H9 (cell line): ENCODE measurements around the gene CYRIA. TPM values are rescaled to one million over a fixed set of nuclear protein-coding genes. Genes with fewer than 3 reads are reported as not detected.

Experiments used
- DNase-seq: peaks from one replicate; pipeline ENCODE4 v3.0.0-alpha.2; 2017
- H2AFZ ChIP-seq: one replicate; pipeline ENCODE4 v1.6.1; 2013; ENCODE audit warnings: mild to moderate bottlenecking, low read length, control low read depth, moderate library complexity
- H2AK5ac ChIP-seq: 2 replicates; pipeline ENCODE4 v1.6.1; 2013; ENCODE audit warnings: low read length, control low read depth, mixed read lengths; ENCODE audit not compliant: insufficient read length
- H2BK120ac ChIP-seq: one replicate; pipeline ENCODE4 v1.6.1; 2013; ENCODE audit warnings: low read depth, mild to moderate bottlenecking, low read length, control low read depth, inconsistent platforms; ENCODE audit not compliant: poor library complexity, severe bottlenecking
- H2BK12ac ChIP-seq: 2 replicates; pipeline ENCODE4 v1.6.1; 2013; ENCODE audit warnings: low read length, control low read depth, mixed read lengths, low read depth; ENCODE audit not compliant: insufficient read length
- H2BK15ac ChIP-seq: 2 replicates; pipeline ENCODE4 v1.6.1; 2013; ENCODE audit warnings: low read depth, low read length, control low read depth
- H2BK20ac ChIP-seq: one replicate; pipeline ENCODE4 v1.6.1; 2013; ENCODE audit warnings: low read depth, mild to moderate bottlenecking, low read length, control low read depth, inconsistent platforms; ENCODE audit not compliant: poor library complexity, severe bottlenecking
- H2BK5ac ChIP-seq: 2 replicates; pipeline ENCODE4 v1.6.1; 2013; ENCODE audit warnings: low read length, control low read depth, mixed read lengths; ENCODE audit not compliant: insufficient read length
- H3K14ac ChIP-seq: 2 replicates; pipeline ENCODE4 v1.6.1; 2013; ENCODE audit warnings: low read length, control low read depth; ENCODE audit not compliant: insufficient read depth
- H3K18ac ChIP-seq: 2 replicates; pipeline ENCODE4 v1.6.1; 2013; ENCODE audit warnings: low read depth, mild to moderate bottlenecking, mixed read lengths, low read length, control low read depth; ENCODE audit not compliant: insufficient read length
- H3K23ac ChIP-seq: 2 replicates; pipeline ENCODE4 v1.6.1; 2013; ENCODE audit warnings: low read length, control low read depth, mixed read lengths, low read depth; ENCODE audit not compliant: insufficient read length
- H3K23me2 ChIP-seq: 2 replicates; pipeline ENCODE4 v1.6.1; 2013; ENCODE audit warnings: low read depth, mild to moderate bottlenecking, mixed read lengths, low read length, control low read depth; ENCODE audit not compliant: insufficient read length, poor library complexity, severe bottlenecking
- H3K27ac ChIP-seq: 2 replicates; pipeline ENCODE4 v1.5.1; 2013; ENCODE audit warnings: low read length, control low read depth, mixed read lengths, low read depth; ENCODE audit not compliant: insufficient read length
- H3K27me3 ChIP-seq: 2 replicates; pipeline ENCODE4 v1.6.1; 2013; ENCODE audit warnings: low read length, control low read depth, inconsistent platforms; ENCODE audit not compliant: insufficient read depth
- H3K4ac ChIP-seq: 2 replicates; pipeline ENCODE4 v1.6.1; 2013; ENCODE audit warnings: low read depth, mild to moderate bottlenecking, control low read depth, inconsistent platforms, low read length, moderate library complexity
- H3K4me1 ChIP-seq: 2 replicates; pipeline ENCODE4 v1.6.1; 2013; ENCODE audit warnings: low read length, control low read depth, inconsistent platforms; ENCODE audit not compliant: insufficient read depth
- H3K4me2 ChIP-seq: 2 replicates; pipeline ENCODE4 v1.6.1; 2013; ENCODE audit warnings: low read length, control low read depth, mixed read lengths; ENCODE audit not compliant: insufficient read length, insufficient read depth
- H3K56ac ChIP-seq: 2 replicates; pipeline ENCODE4 v1.6.1; 2013; ENCODE audit warnings: low read depth, mild to moderate bottlenecking, mixed read lengths, low read length, control low read depth; ENCODE audit not compliant: insufficient read length
- H3K79me1 ChIP-seq: 2 replicates; pipeline ENCODE4 v1.6.1; 2013; ENCODE audit warnings: low read depth, mild to moderate bottlenecking, moderate library complexity, low read length, control low read depth, inconsistent platforms; ENCODE audit not compliant: insufficient read depth, poor library complexity, severe bottlenecking
- H3K79me2 ChIP-seq: 2 replicates; pipeline ENCODE4 v1.6.1; 2013; ENCODE audit warnings: low read length, control low read depth, inconsistent platforms; ENCODE audit not compliant: insufficient read depth
- H3K9ac ChIP-seq: 2 replicates; pipeline ENCODE4 v1.6.1; 2013; ENCODE audit warnings: low read length, control low read depth, mixed read lengths; ENCODE audit not compliant: insufficient read length; ENCODE audit errors: extremely low read depth
- H3K9me3 ChIP-seq: one replicate; pipeline ENCODE4 v1.6.1; 2013; ENCODE audit warnings: low read depth, low read length, inconsistent platforms; ENCODE audit not compliant: control insufficient read depth
- H3T11ph ChIP-seq: one replicate; pipeline ENCODE4 v1.6.1; 2013; ENCODE audit warnings: mild to moderate bottlenecking, low read length, control low read depth, inconsistent platforms
- H4K20me1 ChIP-seq: one replicate; pipeline ENCODE4 v1.6.1; 2013; ENCODE audit not compliant: control insufficient read depth, insufficient read length, insufficient read depth
- H4K5ac ChIP-seq: 2 replicates; pipeline ENCODE4 v1.6.1; 2013; ENCODE audit warnings: low read depth, mild to moderate bottlenecking, mixed read lengths, low read length, control low read depth; ENCODE audit not compliant: insufficient read length
- H4K8ac ChIP-seq: replicated peaks from 2 replicates; pipeline ENCODE4 v1.6.1; 2013; ENCODE audit warnings: low read length, control low read depth, mixed read lengths, low read depth; ENCODE audit not compliant: insufficient read length
- H4K91ac ChIP-seq: 2 replicates; pipeline ENCODE4 v1.6.1; 2013; ENCODE audit warnings: low read depth, mild to moderate bottlenecking, moderate library complexity, mixed read lengths, low read length, control low read depth; ENCODE audit not compliant: insufficient read length
- H3K27ac Mint-ChIP-seq, 3 experiments: 2 replicates in 2 of 3; 3 replicates in 1 of 3; pipeline ENCODE4 v1.8.0; 2020 to 2021; ENCODE audit warnings: mixed read lengths in 3 of 3, mild to moderate bottlenecking in 1 of 3, moderate library complexity in 1 of 3
- H3K27me3 Mint-ChIP-seq: 2 replicates; pipeline ENCODE4 v1.8.0; 2021; ENCODE audit warnings: low read depth, mild to moderate bottlenecking, moderate library complexity, mixed read lengths
- H3K36me3 Mint-ChIP-seq, 3 experiments: 2 replicates in 2 of 3; 3 replicates in 1 of 3; pipeline ENCODE4 v1.8.0; 2020 to 2021; ENCODE audit warnings: low read depth in 3 of 3, mixed read lengths in 3 of 3; ENCODE audit not compliant: insufficient read depth in 1 of 3
- H3K4me1 Mint-ChIP-seq, 2 experiments: 2 replicates each; pipeline ENCODE4 v1.8.0; 2020; ENCODE audit warnings: mixed read lengths in 2 of 2
- H3K4me3 Mint-ChIP-seq, 2 experiments: 2 replicates in 1 of 2; 3 replicates in 1 of 2; pipeline ENCODE4 v1.8.0; 2020 to 2021; ENCODE audit warnings: mild to moderate bottlenecking in 2 of 2, mixed read lengths in 2 of 2, moderate library complexity in 1 of 2
- H3K9me3 Mint-ChIP-seq, 2 experiments: 2 replicates in 1 of 2; 3 replicates in 1 of 2; pipeline ENCODE4 v1.8.0; 2020; ENCODE audit warnings: mild to moderate bottlenecking in 2 of 2, mixed read lengths in 2 of 2, moderate library complexity in 1 of 2
- whole genome bisulfite sequencing: extraction: QIAGEN DNeasy Blood & Tissue Kit; methylation state at CpG from one replicate; pipeline ENCODE4 v1.1.7; 2013; ENCODE audit warnings: missing lambda C conversion rate, low lambda C conversion rate, mixed read lengths; ENCODE audit not compliant: insufficient read length; ENCODE audit errors: extremely low coverage; 5-methylcytosine and 5-hydroxymethylcytosine counted together
- total RNA-seq: library from RNA; stranded (reverse); gene quantifications from 2 replicates; pipeline ENCODE4 v1.2.1, GENCODE V29; 2021
- TF ChIP-seq, protein P1 (sequence below): fragments of 200-600 bp; sonication (generic); conservative IDR thresholded peaks from 3 replicates; pipeline ENCODE4 v1.8.0; 2021; ENCODE audit warnings: antibody characterized with exemption, mild to moderate bottlenecking

The CYRIA gene
- total RNA-seq, 1 experiment from 2014 or later = 2.3 TPM

DNA sequence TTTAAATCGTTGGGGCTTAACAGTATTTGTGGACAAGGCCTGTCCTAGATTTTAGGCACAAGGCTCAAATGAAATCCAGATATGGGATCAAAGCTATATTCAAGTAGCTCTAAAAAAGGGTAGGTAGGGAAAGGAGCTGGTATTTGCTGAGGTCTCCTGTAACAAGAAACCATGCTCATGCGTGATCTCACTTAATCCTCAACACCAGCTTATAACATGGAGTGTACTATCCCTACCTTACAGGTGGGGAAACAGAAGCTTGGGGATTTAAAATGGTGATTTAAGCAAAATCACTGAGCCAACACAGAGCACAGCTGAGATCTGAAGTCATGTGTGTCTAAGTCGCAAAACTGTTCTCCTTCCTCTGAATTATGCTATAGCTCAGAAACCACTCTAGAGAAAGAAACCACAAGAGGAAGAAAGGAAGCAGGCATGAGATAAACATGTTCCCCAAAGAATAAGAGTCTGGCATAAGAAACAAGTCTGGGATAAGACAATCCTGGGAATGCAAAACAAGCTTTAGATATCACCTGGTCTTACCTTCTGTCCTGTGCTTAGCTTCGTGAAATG lies 43.1 kb downstream of the CYRIA start:
- Histone ChIP-seq H3K4me1 (peaks cover 4% of the 10 kb centered on the region; the same call in 1 of the 2 replicates), H4K8ac (no peak overlapping the region), H3K23me2 (no peaks in the 10 kb centered on the region), H3K18ac (no peak overlapping the region), H3K4ac (no peak overlapping the region), H3K23ac (no peak overlapping the region), H3K27me3 (no peaks in the 10 kb centered on the region), H3K56ac (no peak overlapping the region), H2BK20ac (no peak overlapping the region), H2BK15ac (no peak overlapping the region), H3K9ac (no peak overlapping the region), H3K27ac (no peak overlapping the region), H3T11ph (no peak overlapping the region), H2AFZ (no peak overlapping the region), H2BK120ac (no peak overlapping the region), H3K4me2 (no peak overlapping the region), H3K9me3 (no peaks in the 10 kb centered on the region), H4K91ac (no peak overlapping the region), H3K14ac (no peak overlapping the region), H3K79me2 (no peaks in the 10 kb centered on the region), H2AK5ac (no peak overlapping the region), H3K79me1 (no peaks in the 10 kb centered on the region), H2BK5ac (no peak overlapping the region), H2BK12ac (no peak overlapping the region), H4K5ac (no peak overlapping the region), H4K20me1 (no peaks in the 10 kb centered on the region)
- no peak for DNase-seq
- H3K27me3 Mint-ChIP-seq = no peaks in the 10 kb centered on the region
- no peak overlapping the region for H3K4me3 Mint-ChIP-seq
- no peaks in the 10 kb centered on the region for H3K9me3 Mint-ChIP-seq
- no peaks in the 10 kb centered on the region for H3K36me3 Mint-ChIP-seq
- peaks cover 23 to 29% of the 10 kb centered on the region in 2 experiments for H3K4me1 Mint-ChIP-seq
- no peak overlapping the region for H3K27ac Mint-ChIP-seq
- no CpG with 5 or more reads among the region's 4 CpGs for WGBS
- TF ChIP-seq, protein P1, sequence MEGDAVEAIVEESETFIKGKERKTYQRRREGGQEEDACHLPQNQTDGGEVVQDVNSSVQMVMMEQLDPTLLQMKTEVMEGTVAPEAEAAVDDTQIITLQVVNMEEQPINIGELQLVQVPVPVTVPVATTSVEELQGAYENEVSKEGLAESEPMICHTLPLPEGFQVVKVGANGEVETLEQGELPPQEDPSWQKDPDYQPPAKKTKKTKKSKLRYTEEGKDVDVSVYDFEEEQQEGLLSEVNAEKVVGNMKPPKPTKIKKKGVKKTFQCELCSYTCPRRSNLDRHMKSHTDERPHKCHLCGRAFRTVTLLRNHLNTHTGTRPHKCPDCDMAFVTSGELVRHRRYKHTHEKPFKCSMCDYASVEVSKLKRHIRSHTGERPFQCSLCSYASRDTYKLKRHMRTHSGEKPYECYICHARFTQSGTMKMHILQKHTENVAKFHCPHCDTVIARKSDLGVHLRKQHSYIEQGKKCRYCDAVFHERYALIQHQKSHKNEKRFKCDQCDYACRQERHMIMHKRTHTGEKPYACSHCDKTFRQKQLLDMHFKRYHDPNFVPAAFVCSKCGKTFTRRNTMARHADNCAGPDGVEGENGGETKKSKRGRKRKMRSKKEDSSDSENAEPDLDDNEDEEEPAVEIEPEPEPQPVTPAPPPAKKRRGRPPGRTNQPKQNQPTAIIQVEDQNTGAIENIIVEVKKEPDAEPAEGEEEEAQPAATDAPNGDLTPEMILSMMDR = no peak
